GM21390 (cell line): ENCODE results near the gene IFT122.

ENCODE experiments used
- ATAC-seq: cut with Tn5 transposase; IDR thresholded peaks from one replicate; pipeline ENCODE4 v1.9.1; 2021; ENCODE audit not compliant: unreplicated experiment

Gene IFT122

DNA sequence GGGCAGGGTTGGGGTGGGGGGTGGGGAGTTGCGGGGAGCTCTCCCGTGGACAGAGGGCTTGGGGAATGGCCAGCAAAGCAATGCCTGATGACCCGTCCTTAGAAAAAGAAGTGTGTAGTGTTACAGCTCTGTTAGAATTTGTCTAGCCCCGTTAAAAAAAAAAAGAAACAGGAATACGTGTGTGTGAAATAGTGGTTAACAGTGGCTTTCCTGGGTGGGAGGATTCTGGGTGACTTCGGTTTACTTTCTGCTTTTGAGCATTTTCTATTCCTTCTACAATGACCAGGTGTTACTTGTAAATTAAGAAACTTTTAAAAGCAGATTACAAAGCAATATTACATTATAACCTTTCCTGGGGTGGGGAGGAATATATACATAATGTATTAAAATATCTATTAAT lies 127.9 kb downstream of the IFT122 start:
- ATAC-seq = no peak

GRCh38 chr3:129569856-129570255 lies 129.8 kb downstream of the IFT122 start:
- no peak for ATAC-seq
